CD4-positive, alpha-beta T cell treated with Interleukin-4 for 1 hour (primary cell): ENCODE data around the gene LHX3.
"Not testable (repeated sequence)": the region's sequence is repeated elsewhere in the genome, so short reads cannot be mapped to it uniquely, and the experiment has no call there.

Source experiments
- DNase-seq, 2 donors: peaks; one replicate each; pipeline ENCODE4 v3.0.0-alpha.2; 2020 to 2022

The LHX3 gene

GRCh38 chr9:136150664-136151213, 54.2 kb downstream of the LHX3 start:
- DNase-seq, result not testable (repeated sequence)

GRCh38 chr9:136149853-136150252, 55.1 kb downstream of the LHX3 start:
- no peak for DNase-seq

GRCh38 chr9:136149337-136149736, 55.6 kb downstream of the LHX3 start:
- no peak for DNase-seq

- DNase-seq, result no peak
Observed at GRCh38 chr9:136148766-136149165, 56.2 kb downstream of the LHX3 start.

DNA sequence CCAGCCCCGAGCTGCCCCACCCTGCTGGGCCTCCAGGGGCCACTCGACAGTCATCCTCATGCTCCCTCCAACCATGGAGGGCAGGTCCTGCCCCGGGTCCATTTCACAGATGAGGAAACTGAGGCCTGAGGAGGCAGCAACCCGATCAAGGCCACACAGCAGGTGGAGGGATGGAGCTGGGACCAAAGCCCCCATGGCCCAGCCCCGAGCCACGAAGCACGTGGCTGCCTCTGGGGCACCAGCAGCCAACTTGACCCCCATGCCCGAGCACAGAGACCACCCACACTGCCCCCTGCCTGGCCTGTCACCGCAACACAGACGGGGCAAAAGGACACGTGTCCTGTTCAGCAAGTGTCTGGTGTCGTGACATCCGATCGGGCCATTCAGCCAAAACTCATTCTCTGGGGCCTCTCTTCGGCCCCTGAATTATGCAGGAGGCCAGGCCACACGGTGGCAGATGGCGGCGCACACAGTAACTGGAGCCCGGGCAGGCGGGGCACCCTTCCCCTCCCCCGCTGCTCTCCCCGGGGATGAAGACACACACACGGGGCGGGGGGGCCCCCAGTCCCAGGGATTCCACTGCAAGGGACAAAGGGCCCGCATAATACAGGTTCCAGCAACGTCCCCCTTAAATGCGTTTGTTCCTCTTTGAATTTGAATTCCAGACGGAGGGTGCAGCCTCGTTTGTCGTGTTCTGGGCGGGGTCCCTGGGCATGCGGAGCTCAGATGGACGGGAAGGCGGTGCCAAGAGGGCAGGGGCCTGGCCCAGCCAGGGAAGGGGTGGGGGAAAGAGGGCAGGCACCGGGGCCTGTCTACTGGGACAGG, 56.8 kb downstream of the LHX3 start:
- DNase-seq, result no peak

- no peak for DNase-seq
Observed at GRCh38 chr9:136147038-136147889, 57.7 kb downstream of the LHX3 start.
